SK-N-SH (cell line): ENCODE results near the gene VMP1. TPM values are rescaled to one million over a fixed set of nuclear protein-coding genes. Genes with fewer than 3 reads are reported as not detected.

ENCODE experiments used
- CTCF ChIA-PET: fragments of 300-600, 350-600 bp; formaldehyde crosslinking; extraction: SDS; loops from one replicate; lab custom pipeline; 2021; lab: Yijun Ruan, JAX
- POLR2A ChIA-PET: fragments of 350-600 bp; sonication (Branson Sonifier 250); formaldehyde crosslinking; extraction: SDS; loops from one replicate; lab custom pipeline; 2020; ENCODE audit warnings: antibody characterized with exemption, inconsistent platforms; lab: Yijun Ruan, JAX
- DNase-seq: peaks from one replicate; pipeline ENCODE4 v3.0.0; 2012
- H2AFZ ChIP-seq: fragments of 200-600 bp; sonication (generic); 2 replicates; pipeline ENCODE4 v1.8.1; 2016; ENCODE audit warnings: antibody characterized with exemption, mild to moderate bottlenecking, low read depth
- H3F3A ChIP-seq: fragments of 200-600 bp; sonication (generic); replicated peaks from 2 replicates; pipeline ENCODE3; 2016; ENCODE audit warnings: antibody characterized with exemption, mild to moderate bottlenecking; ENCODE audit not compliant: insufficient read depth
- H3K27ac ChIP-seq, 2 experiments: fragments of 200-500 bp in 1 of 2; fragments of 200-600 bp in 1 of 2; sonication (Bioruptor generic) in 1 of 2; sonication (generic), shearing (Covaris generic) in 1 of 2; 2 replicates each; pipeline versions ENCODE4 v1.5.1 to v1.6.1; 2014 to 2016; ENCODE audit warnings: low read depth in 2 of 2, inconsistent platforms in 1 of 2, low read length in 1 of 2, mild to moderate bottlenecking in 1 of 2, mixed read lengths in 1 of 2
- H3K27me3 ChIP-seq: fragments of 200-600 bp; sonication (generic), shearing (Covaris generic); 2 replicates; pipeline ENCODE4 v1.6.1; 2016; ENCODE audit warnings: mixed run types; ENCODE audit not compliant: insufficient read depth
- H3K36me3 ChIP-seq, 2 experiments: fragments of 200-500 bp in 1 of 2; fragments of 200-600 bp in 1 of 2; sonication (Bioruptor generic) in 1 of 2; sonication (generic) in 1 of 2; replicated peaks in 1 of 2; 2 replicates each; pipeline versions ENCODE3 to v1.5.1; 2014 to 2016; ENCODE audit warnings: low read length in 1 of 2, mild to moderate bottlenecking in 1 of 2; ENCODE audit not compliant: insufficient read depth in 2 of 2, control insufficient read depth in 1 of 2
- H3K4me1 ChIP-seq, 2 experiments: fragments of 200-500 bp in 1 of 2; fragments of 200-600 bp in 1 of 2; sonication (Bioruptor generic) in 1 of 2; sonication (generic), shearing (Covaris generic) in 1 of 2; 2 replicates each; pipeline versions ENCODE4 v1.5.1 to v1.6.1; 2014 to 2016; ENCODE audit warnings: low read depth in 1 of 2, low read length in 1 of 2, mixed run types in 1 of 2; ENCODE audit not compliant: insufficient read depth in 2 of 2, control insufficient read depth in 1 of 2
- H3K4me2 ChIP-seq: fragments of 200-600 bp; sonication (generic), shearing (Covaris generic); 2 replicates; pipeline ENCODE4 v1.6.1; 2017; ENCODE audit warnings: mixed run types
- H3K4me3 ChIP-seq, 2 experiments: fragments of 200-500 bp in 1 of 2; fragments of 200-600 bp in 1 of 2; sonication (Bioruptor generic) in 1 of 2; sonication (generic), shearing (Covaris generic) in 1 of 2; 2 replicates each; pipeline versions ENCODE4 v1.5.1 to v1.8.1; 2014 to 2016; ENCODE audit warnings: low read depth in 2 of 2, inconsistent platforms in 1 of 2, low read length in 1 of 2, mild to moderate bottlenecking in 1 of 2, mixed read lengths in 1 of 2, moderate library complexity in 1 of 2
- H3K79me2 ChIP-seq: fragments of 200-600 bp; sonication (generic); 2 replicates; pipeline ENCODE4 v1.8.1; 2017; ENCODE audit warnings: mild to moderate bottlenecking; ENCODE audit not compliant: insufficient read depth
- H3K9ac ChIP-seq: fragments of 200-600 bp; sonication (generic); 2 replicates; pipeline ENCODE4 v1.6.1; 2017; ENCODE audit warnings: mixed run types
- H3K9me2 ChIP-seq: fragments of 200-600 bp; sonication (generic); 2 replicates; pipeline ENCODE4 v1.6.1; 2017; ENCODE audit warnings: mixed run types
- H3K9me3 ChIP-seq: fragments of 200-600 bp; sonication (generic); 2 replicates; pipeline ENCODE4 v1.6.1; 2017; ENCODE audit warnings: mixed run types, mild to moderate bottlenecking, moderate library complexity
- H4K20me1 ChIP-seq: fragments of 200-600 bp; sonication (generic); 2 replicates; pipeline ENCODE4 v1.6.1; 2017; ENCODE audit warnings: mild to moderate bottlenecking, mixed run types; ENCODE audit not compliant: insufficient read depth
- CHD2 ChIP-seq: fragments of 150-350 bp; IDR thresholded peaks from 2 replicates; pipeline ENCODE4 v1.6.1; 2018; ENCODE audit warnings: low read length; ENCODE audit not compliant: partially characterized antibody
- EZH2phosphoT487 ChIP-seq: fragments of 200-600 bp; sonication (generic); IDR thresholded peaks from 2 replicates; pipeline ENCODE4 v1.6.1; 2017; ENCODE audit warnings: low read depth, mixed run types, mild to moderate bottlenecking, antibody characterized with exemption, moderate library complexity, borderline replicate concordance
- FOXJ3 ChIP-seq: sonication (generic); formaldehyde crosslinking; IDR thresholded peaks from 2 replicates; pipeline ENCODE4 v1.5.1; 2020; ENCODE audit warnings: mild to moderate bottlenecking, missing genetic modification reagents
- FOXM1 ChIP-seq: IDR thresholded peaks from 2 replicates; pipeline ENCODE4 v1.4.0; 2012; ENCODE audit warnings: low read depth, mild to moderate bottlenecking
- GABPA ChIP-seq: IDR thresholded peaks from 2 replicates; pipeline ENCODE4 v1.4.0; 2012; ENCODE audit warnings: low read depth, mild to moderate bottlenecking
- MXI1 ChIP-seq: IDR thresholded peaks from 2 replicates; pipeline ENCODE4 v1.6.1; 2012; ENCODE audit warnings: mild to moderate bottlenecking, low read depth, low read length, improper control_type of control experiment
- PBX3 ChIP-seq: IDR thresholded peaks from 2 replicates; pipeline ENCODE4; 2012
- RAD21 ChIP-seq: IDR thresholded peaks from 2 replicates; pipeline ENCODE4 v1.6.1; 2012; ENCODE audit warnings: mild to moderate bottlenecking, low read length
- REST ChIP-seq: IDR thresholded peaks from 2 replicates; pipeline ENCODE4 v1.6.1; 2012; ENCODE audit warnings: mild to moderate bottlenecking, low read depth, low read length, moderate library complexity
- RFX5 ChIP-seq: IDR thresholded peaks from 2 replicates; pipeline ENCODE4 v1.6.1; 2012; ENCODE audit warnings: mild to moderate bottlenecking, improper control_type of control experiment, low read length
- TCF12 ChIP-seq: IDR thresholded peaks from 2 replicates; pipeline ENCODE4 v1.4.0; 2012
- USF1 ChIP-seq: IDR thresholded peaks from 2 replicates; pipeline ENCODE4 v1.4.0; 2012; ENCODE audit warnings: low read depth, borderline replicate concordance
- USF2 ChIP-seq: fragments of 150-350 bp; IDR thresholded peaks from 2 replicates; pipeline ENCODE4 v1.6.1; 2017; ENCODE audit warnings: antibody characterized with exemption, low read length, low read depth, borderline replicate concordance
- ZBTB33 ChIP-seq: IDR thresholded peaks from 2 replicates; pipeline ENCODE4 v1.4.0; 2012; ENCODE audit warnings: low read depth, borderline replicate concordance
- WGBS: methylation state at CpG from one replicate; pipeline ENCODE4 v1.1.6; 2017; ENCODE audit warnings: low lambda C conversion rate; 5-methylcytosine and 5-hydroxymethylcytosine counted together
- polyA plus RNA-seq, 3 experiments: library from polyadenylated mRNA; depleted of rRNA; stranded (reverse); fragments of >200 nt; gene quantifications; 2 replicates each; pipeline ENCODE4 v1.2.3, GENCODE V29; 2012

VMP1 gene
- polyA plus RNA-seq, 1 of the 3 experiments (the other 2 are of a cell fraction), result 169 TPM

GRCh38 chr17:59807892-59808509 lies 100.5 kb downstream of the VMP1 start:
- H3K9ac ChIP-seq, result peak overlapping the region; percentile 24; the same call in 1 of the 2 replicates
- no peaks in the 10 kb centered on the region for H4K20me1 ChIP-seq
- 61% methylated on average over 4 of the region's 4 CpGs for WGBS
- peak overlapping the region; percentile 59 to 95 for H3K27ac ChIP-seq
- H3K9me2 ChIP-seq, result no peaks in the 10 kb centered on the region
- peaks cover 9 to 16% of the 10 kb centered on the region in 2 experiments for H3K36me3 ChIP-seq
- POLR2A ChIA-PET, result no interaction called here
- H3F3A ChIP-seq, result peaks cover 45% of the 10 kb centered on the region
- H3K4me1 ChIP-seq, result peaks cover 7 to 33% of the 10 kb centered on the region in 2 experiments
- peak overlapping the region; percentile 10; the same call in 1 of the 2 replicates for H3K4me2 ChIP-seq
- no peaks in the 10 kb centered on the region for H3K27me3 ChIP-seq
- H2AFZ ChIP-seq, result no peak overlapping the region; the same call in 1 of the 2 replicates
- DNase-seq, result no peak
- H3K9me3 ChIP-seq, result no peaks in the 10 kb centered on the region; the same call in 1 of the 2 replicates
- no peak for TF ChIP-seq GABPA
- TF ChIP-seq RAD21, result no peak
- no peak for TF ChIP-seq USF1
- no peak for TF ChIP-seq ZBTB33
- TF ChIP-seq REST, result no peak
- TF ChIP-seq FOXM1, result no peak
- TF ChIP-seq FOXJ3, result no peak
- no peak for TF ChIP-seq USF2
- no peak for TF ChIP-seq PBX3
- no peak for TF ChIP-seq MXI1
- TF ChIP-seq CHD2, result no peak
- no peak for TF ChIP-seq EZH2phosphoT487
- TF ChIP-seq TCF12, result no peak
- TF ChIP-seq RFX5, result no peak
- H3K4me3 ChIP-seq, result no peak overlapping the region
- CTCF ChIA-PET, result interaction anchor here (1.2 to 1.4 kb wide), 3 partner anchors 31 to 62 kb away, joined by 3 read pairs; no protein-coding TSS in a partner anchor
- peaks cover 58% of the 10 kb centered on the region for H3K79me2 ChIP-seq
